GM19463 (cell line): ENCODE results near the gene PTPRO.
"Not testable (repeated sequence)": the region's sequence is repeated elsewhere in the genome, so short reads cannot be mapped to it uniquely, and the experiment has no call there.

Experiments
- ATAC-seq: cut with Tn5 transposase; IDR thresholded peaks from one replicate; pipeline ENCODE4 v1.9.1; 2021; ENCODE audit warnings: mild to moderate bottlenecking, moderate library complexity; ENCODE audit not compliant: unreplicated experiment

The PTPRO gene

GRCh38 chr12:15599266-15600037 lies 277.1 kb downstream of the PTPRO start:
- ATAC-seq, result no peak

- ATAC-seq, result no peak
Observed at GRCh38 chr12:15600223-15600935, 278.1 kb downstream of the PTPRO start.

GRCh38 chr12:15601210-15601800 lies 279.0 kb downstream of the PTPRO start:
- no peak for ATAC-seq

- ATAC-seq, result no peak
Observed at GRCh38 chr12:15602051-15602672, 279.9 kb downstream of the PTPRO start.

DNA sequence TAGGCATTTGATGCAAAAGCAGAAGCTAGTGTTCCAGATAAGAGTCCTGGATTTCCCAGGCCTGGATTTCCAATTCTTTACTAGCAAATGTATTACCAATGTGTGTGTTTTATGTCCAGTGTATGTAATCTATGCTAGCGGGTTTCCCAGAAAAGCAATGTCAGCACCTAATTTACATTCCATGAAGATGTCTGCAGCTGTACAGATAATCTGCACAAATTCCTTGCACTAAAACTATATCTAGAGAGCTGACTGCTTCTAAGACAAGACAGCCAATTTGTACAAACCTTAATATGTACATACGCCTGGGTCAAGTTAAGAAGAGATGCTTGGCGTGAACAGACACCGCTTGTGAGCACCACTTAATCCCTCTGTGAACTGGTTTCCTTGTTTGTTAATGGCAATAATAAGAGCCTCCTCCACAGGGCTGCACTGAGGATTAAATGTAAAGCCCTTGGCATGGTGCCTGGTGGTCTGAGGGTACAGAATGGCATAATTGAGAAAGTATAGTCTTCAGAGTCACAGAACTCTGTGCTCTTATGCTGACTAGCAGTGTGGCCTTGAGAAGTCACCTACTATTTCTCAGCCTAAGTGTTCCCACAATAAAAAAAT lies 281.3 kb downstream of the PTPRO start:
- no peak for ATAC-seq

GRCh38 chr12:15605881-15606590 lies 283.7 kb downstream of the PTPRO start:
- no peak for ATAC-seq

- ATAC-seq, result no peak
Observed at GRCh38 chr12:15608406-15608805, 286.1 kb downstream of the PTPRO start.

DNA sequence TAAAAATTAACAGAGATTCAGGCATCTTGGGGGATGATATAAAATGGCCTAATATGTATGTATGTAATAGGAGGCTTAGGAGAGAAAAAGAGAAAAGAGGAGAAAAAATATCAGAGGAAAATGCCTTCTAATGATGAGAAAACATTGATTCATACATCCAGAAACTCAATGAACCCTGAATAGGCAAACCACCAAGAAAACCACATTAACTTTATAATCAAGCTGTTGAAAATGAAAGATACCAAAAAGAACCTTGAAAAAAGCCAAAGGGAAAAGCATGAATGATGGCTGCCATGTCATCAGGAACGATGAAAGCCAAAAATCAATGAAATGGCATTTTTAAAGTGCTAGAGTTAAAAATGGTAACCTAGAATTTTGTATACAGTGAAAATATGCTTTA lies 286.6 kb downstream of the PTPRO start:
- no peak for ATAC-seq

DNA sequence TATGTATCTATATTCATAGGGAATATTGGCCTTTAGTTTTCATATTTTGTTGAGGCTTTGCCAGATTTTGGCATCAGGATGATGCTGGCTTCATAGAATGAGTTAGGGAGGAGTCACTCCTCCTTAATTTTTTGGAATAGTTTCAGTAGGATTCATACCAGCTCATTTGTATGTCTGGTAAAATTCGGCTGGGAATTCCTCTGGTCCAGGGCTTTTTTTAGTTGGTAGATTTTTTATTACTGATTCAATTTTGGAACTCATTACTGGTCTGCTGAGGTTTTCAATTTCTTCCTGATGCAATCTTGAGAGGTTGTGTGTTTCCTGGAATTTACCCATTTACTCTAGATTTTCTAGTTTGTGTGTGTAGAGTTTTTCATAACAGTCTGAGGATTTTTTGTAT lies 291.7 kb downstream of the PTPRO start:
- no peak for ATAC-seq

GRCh38 chr12:15616495-15616894 lies 294.2 kb downstream of the PTPRO start:
- ATAC-seq, result not testable (repeated sequence)

DNA sequence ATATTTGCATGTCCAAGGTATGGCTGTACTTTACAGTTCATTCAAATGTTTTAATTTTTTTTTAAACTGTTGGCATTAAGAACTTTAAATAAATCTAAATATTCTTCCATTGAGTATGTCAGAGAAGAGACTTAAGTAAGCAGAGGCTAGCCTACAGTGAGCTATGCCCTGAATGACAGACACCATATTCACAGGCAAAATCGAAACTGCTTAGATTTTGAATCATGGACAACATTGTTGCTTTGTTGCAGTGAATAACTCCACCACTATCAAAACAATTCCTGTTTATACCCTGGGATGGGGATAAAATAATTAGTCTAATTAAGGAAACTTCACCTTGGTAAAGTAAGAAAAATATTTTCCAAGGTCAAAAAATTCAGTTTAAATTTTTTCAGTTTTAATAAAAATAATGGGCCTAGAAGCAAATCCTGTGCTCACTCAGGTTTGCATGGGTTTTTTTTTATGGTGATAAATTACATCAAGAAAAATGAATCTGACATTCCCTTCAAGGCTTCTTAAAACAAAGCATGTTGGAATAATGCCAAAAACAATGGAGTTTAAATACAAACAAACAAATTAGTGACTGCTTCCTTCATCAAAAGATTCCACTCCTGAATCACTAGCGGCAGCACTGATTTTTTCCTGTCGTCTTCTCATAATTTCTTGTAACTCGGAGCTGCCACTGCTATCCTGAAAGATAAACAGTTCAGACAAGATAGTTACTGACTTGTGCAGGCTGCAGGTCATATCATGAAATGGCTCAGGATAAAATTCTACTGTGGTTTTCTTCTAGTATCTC lies 298.6 kb downstream of the PTPRO start:
- no peak for ATAC-seq

- ATAC-seq, result no peak
Observed at GRCh38 chr12:15625075-15625474, 302.8 kb downstream of the PTPRO start.

DNA sequence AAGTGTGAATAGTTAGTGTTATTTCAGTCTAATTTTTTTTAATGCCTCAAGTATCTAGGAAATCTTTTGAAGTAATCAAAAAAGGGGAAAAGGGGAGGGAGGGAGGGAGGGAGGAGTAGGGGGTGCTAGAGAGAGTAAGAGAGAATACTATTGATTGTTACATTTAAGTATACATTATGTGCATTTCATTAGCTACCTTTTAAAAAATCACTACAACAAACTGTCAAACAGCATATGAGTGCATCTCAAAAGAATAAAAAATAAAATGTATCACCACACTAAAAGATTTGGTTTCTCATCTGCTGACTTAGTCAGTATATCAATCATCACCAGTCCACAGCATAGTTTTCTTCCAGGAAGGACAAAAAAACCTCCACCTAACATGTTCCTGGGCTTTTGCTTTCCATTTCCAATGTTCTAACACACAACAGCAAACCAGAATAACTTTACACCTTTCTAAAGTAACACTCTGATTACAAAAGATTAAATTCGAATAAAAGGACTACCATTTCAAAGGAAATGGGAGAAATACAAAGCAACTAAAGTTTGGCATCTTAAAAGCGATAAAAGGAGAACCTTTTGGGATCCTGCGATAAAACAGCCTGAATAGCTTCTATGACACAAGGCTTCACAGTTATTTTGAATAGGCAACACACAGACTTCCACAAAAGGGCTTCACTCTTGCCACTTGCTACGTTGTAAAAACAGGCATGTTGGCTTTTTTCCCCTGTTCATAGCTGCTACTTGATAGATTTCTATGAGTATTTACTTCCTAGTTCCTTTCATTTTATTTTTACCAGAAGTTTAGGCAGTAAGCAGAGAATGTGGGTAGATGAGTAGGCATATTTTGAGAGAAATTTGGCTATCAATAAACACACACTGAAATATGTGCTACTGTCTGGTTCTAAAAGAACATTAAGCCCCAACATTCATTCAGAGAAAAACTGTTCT lies 306.0 kb downstream of the PTPRO start:
- ATAC-seq, result no peak

- ATAC-seq, result peak; percentile 86
Observed at GRCh38 chr12:15629108-15629507, 306.8 kb downstream of the PTPRO start.

DNA sequence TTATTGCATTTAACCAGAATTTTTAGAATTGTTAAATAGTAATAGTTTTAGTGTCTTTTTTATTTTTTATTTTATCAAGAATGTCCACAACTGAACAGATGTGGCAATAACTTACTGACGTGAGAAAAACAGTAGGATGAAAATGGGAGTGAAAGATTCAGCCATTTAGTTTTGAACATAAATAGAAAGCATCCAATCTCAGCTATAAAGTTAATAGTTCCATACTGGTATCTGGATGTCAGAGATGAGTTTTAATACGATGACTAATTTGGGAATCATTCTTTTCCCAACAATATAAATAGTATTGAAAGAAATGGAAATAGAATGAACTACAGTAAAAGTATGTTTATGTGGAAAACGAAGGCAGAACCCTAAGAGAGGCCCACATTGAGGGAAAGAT lies 307.5 kb downstream of the PTPRO start:
- ATAC-seq, result no peak

DNA sequence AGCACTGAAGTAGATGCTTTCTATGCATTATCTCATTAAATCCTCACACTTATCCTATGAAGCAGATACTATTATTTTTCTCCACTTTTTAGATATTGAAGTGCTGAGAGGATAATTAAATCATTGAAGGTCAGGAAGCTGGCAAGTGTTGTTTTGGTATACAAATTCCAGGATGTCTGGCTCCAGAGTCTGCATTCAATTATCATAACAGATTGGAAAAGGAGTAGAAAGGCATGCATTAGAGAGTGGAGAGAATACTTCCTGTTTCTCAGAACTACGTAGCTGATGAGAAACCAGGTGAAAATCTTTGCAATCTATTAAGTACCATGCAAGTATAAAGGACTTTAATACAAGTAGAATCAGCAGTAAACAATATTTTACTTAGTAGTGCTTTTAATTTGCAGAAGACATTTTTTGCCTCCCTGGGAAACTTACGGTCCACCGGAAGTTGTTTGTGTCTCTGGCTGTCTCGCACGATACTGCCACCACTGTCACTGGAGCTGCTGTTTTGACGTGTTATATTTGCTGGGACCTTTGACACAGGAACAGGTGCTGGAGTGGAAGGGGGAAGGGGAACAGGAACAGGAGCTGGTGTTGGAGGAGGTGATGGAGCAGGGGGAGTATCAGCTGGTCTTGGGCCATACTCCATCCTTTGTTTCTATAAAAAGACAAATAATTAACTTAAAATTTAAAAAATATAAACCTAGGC lies 308.9 kb downstream of the PTPRO start:
- no peak for ATAC-seq

- no peak for ATAC-seq
Observed at GRCh38 chr12:15632708-15633107, 310.4 kb downstream of the PTPRO start.

DNA sequence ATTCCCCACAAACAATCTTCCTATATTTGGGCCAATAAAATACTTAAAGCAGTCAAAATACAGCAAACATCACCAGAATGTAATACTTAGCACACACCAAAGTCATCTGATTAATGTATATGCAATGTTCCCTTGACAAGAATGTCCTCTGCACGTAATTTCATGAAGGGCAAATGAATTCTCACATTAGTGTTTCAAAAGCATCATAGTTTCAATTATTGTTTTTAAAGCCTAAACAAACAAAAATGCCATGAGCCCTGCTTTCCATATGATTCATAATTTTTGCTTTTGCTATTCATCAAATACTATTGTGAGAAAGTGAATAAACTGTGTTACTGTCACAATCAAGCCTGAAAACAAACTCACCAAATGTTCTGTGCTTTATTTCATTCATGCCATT lies 310.9 kb downstream of the PTPRO start:
- ATAC-seq, result no peak
